ENCODE data around the gene NAV2.
"Not testable (repeated sequence)": the region's sequence is repeated elsewhere in the genome, so short reads cannot be mapped to it uniquely, and the experiment has no call there.

NAV2 gene

GRCh38 chr11:19894404-19894803, 181.8 kb downstream of the NAV2 start:
- no peak for DNase-seq (ENCODE audit: low read depth)
- TF ChIP-seq CTCF (conservative IDR thresholded peaks at IDR 0.05; ENCODE audit: control insufficient read depth, insufficient read depth, low read depth, low read length), result no peak
- H3K4me3 ChIP-seq (ENCODE audit: control insufficient read depth, low read depth, low read length), result no peak overlapping the region

- H3K4me3 ChIP-seq (ENCODE audit: control insufficient read depth, low read depth, low read length); DNase-seq (ENCODE audit: low read depth): not testable (repeated sequence)
Measured at GRCh38 chr11:19895037-19895436, 182.4 kb downstream of the NAV2 start.

- TF ChIP-seq CTCF (conservative IDR thresholded peaks at IDR 0.05; ENCODE audit: control insufficient read depth, insufficient read depth, low read depth, low read length), result no peak
- H3K4me3 ChIP-seq (ENCODE audit: control insufficient read depth, low read depth, low read length), result no peak overlapping the region
- no peak for DNase-seq (ENCODE audit: low read depth)
Measured at GRCh38 chr11:19895776-19896175, 183.1 kb downstream of the NAV2 start.

GRCh38 chr11:19903620-19904069, 191.0 kb downstream of the NAV2 start:
- H3K4me3 ChIP-seq (ENCODE audit: control insufficient read depth, low read depth, low read length), result no peak overlapping the region
- peak; percentile 84 for TF ChIP-seq CTCF (conservative IDR thresholded peaks at IDR 0.05; ENCODE audit: control insufficient read depth, insufficient read depth, low read depth, low read length)
- peak; percentile 80 for DNase-seq (ENCODE audit: low read depth)

- no peak overlapping the region for H3K4me3 ChIP-seq (ENCODE audit: control insufficient read depth, low read depth, low read length)
- peak; percentile 64 for DNase-seq (ENCODE audit: low read depth)
- TF ChIP-seq CTCF (conservative IDR thresholded peaks at IDR 0.05; ENCODE audit: control insufficient read depth, insufficient read depth, low read depth, low read length), result peak; percentile 49
Measured at GRCh38 chr11:19905280-19905853, 192.7 kb downstream of the NAV2 start.

GRCh38 chr11:19906126-19906525, 193.5 kb downstream of the NAV2 start:
- DNase-seq (ENCODE audit: low read depth), result no peak

More at GRCh38 chr11:19906126-19906525, 193.5 kb downstream of the NAV2 start:
- H3K4me3 ChIP-seq (ENCODE audit: control insufficient read depth, low read depth, low read length), result no peak overlapping the region
- no peak for TF ChIP-seq CTCF (conservative IDR thresholded peaks at IDR 0.05; ENCODE audit: control insufficient read depth, insufficient read depth, low read depth, low read length)
